Neural cell (in vitro differentiated cells): ENCODE results near the gene CYP1A1.

Experiments used
- CTCF ChIP-seq: fragments of 450-650 bp; IDR thresholded peaks from 2 replicates; pipeline ENCODE4 v1.5.1; 2014; ENCODE audit warnings: antibody characterized with exemption, mild to moderate bottlenecking, moderate library complexity; ENCODE audit not compliant: poor library complexity, severe bottlenecking
- EP300 ChIP-seq: fragments of 450-650 bp; conservative IDR thresholded peaks from 2 replicates; pipeline ENCODE4 v1.6.1; 2014; ENCODE audit warnings: antibody characterized with exemption, mild to moderate bottlenecking, moderate library complexity; ENCODE audit not compliant: poor library complexity, severe bottlenecking
- EZH2 ChIP-seq: fragments of 200-600, 300-800 bp; shearing (Covaris generic), sonication (generic); IDR thresholded peaks from 2 replicates; pipeline ENCODE4 v1.6.1; 2014; ENCODE audit warnings: antibody characterized with exemption, low read length, borderline replicate concordance, mild to moderate bottlenecking; ENCODE audit not compliant: insufficient read depth, poor library complexity, severe bottlenecking
- POLR2AphosphoS5 ChIP-seq: IDR thresholded peaks from 2 replicates; pipeline ENCODE4 v1.6.1; 2012
- RAD21 ChIP-seq: fragments of 450-650 bp; conservative IDR thresholded peaks from 2 replicates; pipeline ENCODE4 v1.6.1; 2014; ENCODE audit warnings: antibody characterized with exemption, mild to moderate bottlenecking, moderate library complexity
- REST ChIP-seq: IDR thresholded peaks from 2 replicates; pipeline ENCODE4 v1.6.1; 2012; ENCODE audit warnings: borderline replicate concordance
- SMC3 ChIP-seq: fragments of 450-650 bp; conservative IDR thresholded peaks from 2 replicates; pipeline ENCODE4 v1.6.1; 2014; ENCODE audit warnings: antibody characterized with exemption, mild to moderate bottlenecking, moderate library complexity; ENCODE audit not compliant: poor library complexity

GRCh38 chr15:74716651-74717050, 8.7 kb downstream of the CYP1A1 start:
- TF ChIP-seq CTCF: no peak
- TF ChIP-seq RAD21: no peak
- no peak for TF ChIP-seq EZH2
- no peak for TF ChIP-seq EP300
- TF ChIP-seq REST: no peak
- no peak for TF ChIP-seq POLR2AphosphoS5
- no peak for TF ChIP-seq SMC3
